T-helper 1 cell treated with Interleukin-12 subunit alpha and Interleukin-12 subunit beta and Interleukin-4 antibody, amounts not matched to agents 30 μg/mL and 1 μg/mL, for 36 hours (primary cell): ENCODE data around the gene HOGA1.

Source experiments
- H3K27ac Mint-ChIP-seq: one replicate; pipeline ENCODE4 v1.8.0; 2021; ENCODE audit warnings: mild to moderate bottlenecking, mixed read lengths
- H3K27me3 Mint-ChIP-seq: one replicate; pipeline ENCODE4 v1.8.0; 2021; ENCODE audit warnings: low read depth, mixed read lengths
- H3K36me3 Mint-ChIP-seq: one replicate; pipeline ENCODE4 v1.8.0; 2021; ENCODE audit warnings: low read depth, mixed read lengths
- H3K4me1 Mint-ChIP-seq: one replicate; pipeline ENCODE4 v1.8.0; 2021; ENCODE audit warnings: low read depth, mixed read lengths
- H3K4me3 Mint-ChIP-seq: one replicate; pipeline ENCODE4 v1.8.0; 2021; ENCODE audit warnings: mild to moderate bottlenecking, moderate library complexity, mixed read lengths
- H3K9me3 Mint-ChIP-seq: one replicate; pipeline ENCODE4 v1.8.0; 2021; ENCODE audit warnings: mixed read lengths

The HOGA1 gene

GRCh38 chr10:97601268-97602215 is 17.4 kb downstream of the HOGA1 start:
- Mint-ChIP-seq H3K4me3 (no peak overlapping the region), H3K9me3 (no peaks in the 10 kb centered on the region), H3K27ac (no peak overlapping the region), H3K4me1 (no peaks in the 10 kb centered on the region), H3K36me3 (no peaks in the 10 kb centered on the region), H3K27me3 (no peaks in the 10 kb centered on the region)

- no peaks in the 10 kb centered on the region for H3K9me3 Mint-ChIP-seq
- H3K27ac Mint-ChIP-seq: no peak overlapping the region
- H3K4me3 Mint-ChIP-seq: no peak overlapping the region
These were observed 23.0 kb downstream of the HOGA1 start for GRCh38 chr10:97607095-97607636.

GRCh38 chr10:97608991-97609561 is 24.9 kb downstream of the HOGA1 start:
- Mint-ChIP-seq H3K27me3 (no peaks in the 10 kb centered on the region), H3K4me1 (no peaks in the 10 kb centered on the region), H3K36me3 (no peaks in the 10 kb centered on the region), H3K27ac (no peak overlapping the region), H3K4me3 (no peak overlapping the region), H3K9me3 (no peaks in the 10 kb centered on the region)

More at GRCh38 chr10:97607095-97607636, 23.0 kb downstream of the HOGA1 start:
- no peaks in the 10 kb centered on the region for H3K4me1 Mint-ChIP-seq
- no peaks in the 10 kb centered on the region for H3K27me3 Mint-ChIP-seq
- no peaks in the 10 kb centered on the region for H3K36me3 Mint-ChIP-seq

- H3K4me3 Mint-ChIP-seq: no peak overlapping the region
- no peak overlapping the region for H3K27ac Mint-ChIP-seq
- H3K36me3 Mint-ChIP-seq: no peaks in the 10 kb centered on the region
- H3K4me1 Mint-ChIP-seq: no peaks in the 10 kb centered on the region
- no peaks in the 10 kb centered on the region for H3K9me3 Mint-ChIP-seq
- H3K27me3 Mint-ChIP-seq: no peaks in the 10 kb centered on the region
These were observed 27.3 kb downstream of the HOGA1 start for GRCh38 chr10:97611473-97611872.

GRCh38 chr10:97612386-97612785 is 28.2 kb downstream of the HOGA1 start:
- Mint-ChIP-seq H3K36me3 (no peaks in the 10 kb centered on the region), H3K27ac (no peak overlapping the region), H3K4me3 (no peak overlapping the region), H3K9me3 (no peaks in the 10 kb centered on the region), H3K4me1 (no peaks in the 10 kb centered on the region), H3K27me3 (no peaks in the 10 kb centered on the region)

- no peak overlapping the region for H3K4me3 Mint-ChIP-seq
- H3K9me3 Mint-ChIP-seq: no peaks in the 10 kb centered on the region
- no peaks in the 10 kb centered on the region for H3K27me3 Mint-ChIP-seq
- no peaks in the 10 kb centered on the region for H3K36me3 Mint-ChIP-seq
- no peak overlapping the region for H3K27ac Mint-ChIP-seq
- H3K4me1 Mint-ChIP-seq: no peaks in the 10 kb centered on the region
These were observed 34.1 kb downstream of the HOGA1 start for GRCh38 chr10:97618285-97618684.

- Mint-ChIP-seq H3K4me1 (no peaks in the 10 kb centered on the region), H3K4me3 (no peak overlapping the region), H3K27ac (no peak overlapping the region), H3K9me3 (no peaks in the 10 kb centered on the region), H3K36me3 (no peaks in the 10 kb centered on the region), H3K27me3 (no peaks in the 10 kb centered on the region)
These were observed 34.5 kb downstream of the HOGA1 start for GRCh38 chr10:97618733-97619132.

GRCh38 chr10:97623277-97623676 is 39.1 kb downstream of the HOGA1 start:
- H3K4me3 Mint-ChIP-seq: no peak overlapping the region
- no peaks in the 10 kb centered on the region for H3K9me3 Mint-ChIP-seq
- no peaks in the 10 kb centered on the region for H3K4me1 Mint-ChIP-seq
- H3K27ac Mint-ChIP-seq: no peak overlapping the region
- H3K36me3 Mint-ChIP-seq: no peaks in the 10 kb centered on the region
- H3K27me3 Mint-ChIP-seq: no peaks in the 10 kb centered on the region

- Mint-ChIP-seq H3K27ac (no peak overlapping the region), H3K36me3 (no peaks in the 10 kb centered on the region)
These were observed 43.5 kb downstream of the HOGA1 start for GRCh38 chr10:97627731-97628130.

GRCh38 chr10:97628228-97628627 is 44.0 kb downstream of the HOGA1 start:
- H3K9me3 Mint-ChIP-seq: no peaks in the 10 kb centered on the region

More at GRCh38 chr10:97627731-97628130, 43.5 kb downstream of the HOGA1 start:
- H3K4me3 Mint-ChIP-seq: no peak overlapping the region
- H3K4me1 Mint-ChIP-seq: peaks cover under 1% of the 10 kb centered on the region
- H3K27me3 Mint-ChIP-seq: no peaks in the 10 kb centered on the region
- no peaks in the 10 kb centered on the region for H3K9me3 Mint-ChIP-seq

GRCh38 chr10:97629289-97629688 is 45.1 kb downstream of the HOGA1 start:
- no peak overlapping the region for H3K27ac Mint-ChIP-seq
- no peaks in the 10 kb centered on the region for H3K9me3 Mint-ChIP-seq
- H3K36me3 Mint-ChIP-seq: no peaks in the 10 kb centered on the region
- no peak overlapping the region for H3K4me3 Mint-ChIP-seq
- H3K27me3 Mint-ChIP-seq: no peaks in the 10 kb centered on the region
- peaks cover 14% of the 10 kb centered on the region for H3K4me1 Mint-ChIP-seq

More at GRCh38 chr10:97628228-97628627, 44.0 kb downstream of the HOGA1 start:
- Mint-ChIP-seq H3K36me3 (no peaks in the 10 kb centered on the region), H3K4me1 (peaks cover 5% of the 10 kb centered on the region), H3K27ac (no peak overlapping the region), H3K27me3 (no peaks in the 10 kb centered on the region), H3K4me3 (no peak overlapping the region)

GRCh38 chr10:97631098-97631497 is 46.9 kb downstream of the HOGA1 start:
- Mint-ChIP-seq H3K4me3 (no peak overlapping the region), H3K36me3 (no peaks in the 10 kb centered on the region), H3K4me1 (peaks cover 14% of the 10 kb centered on the region), H3K27ac (no peak overlapping the region), H3K9me3 (no peaks in the 10 kb centered on the region), H3K27me3 (no peaks in the 10 kb centered on the region)

GRCh38 chr10:97632949-97633884 is 49.0 kb downstream of the HOGA1 start, which contains the start of gene MORN4:
Gene MORN4, minus strand, starts transcription at chr10:97633500. Its CDS starts 13,847 bp downstream, at chr10:97619653.
- Mint-ChIP-seq H3K27ac (peak within 1 kb of the TSS; percentile 73), H3K9me3 (no peaks in the 10 kb centered on the region)

GRCh38 chr10:97633921-97634320 is 49.7 kb downstream of the HOGA1 start:
- Mint-ChIP-seq H3K36me3 (no peaks in the 10 kb centered on the region), H3K4me1 (peaks cover 14% of the 10 kb centered on the region), H3K4me3 (peak overlapping the region; percentile 98), H3K9me3 (no peaks in the 10 kb centered on the region), H3K27ac (peak overlapping the region; percentile 67), H3K27me3 (no peaks in the 10 kb centered on the region)

More at GRCh38 chr10:97632949-97633884, 49.0 kb downstream of the HOGA1 start, which contains the start of gene MORN4:
- H3K36me3 Mint-ChIP-seq: no peaks in the 10 kb centered on the region
- H3K4me1 Mint-ChIP-seq: peaks cover 14% of the 10 kb centered on the region
- H3K27me3 Mint-ChIP-seq: no peaks in the 10 kb centered on the region
- peak within 1 kb of the TSS; percentile 98 for H3K4me3 Mint-ChIP-seq
